Endodermal cell (in vitro differentiated cells): ENCODE measurements around the gene TMEM121. TPM values are rescaled to one million over a fixed set of nuclear protein-coding genes. Genes with fewer than 3 reads are reported as not detected.

ENCODE experiments used
- DNase-seq: peaks from one replicate; pipeline ENCODE4 v3.0.0-alpha.2; 2017
- H3K27ac ChIP-seq: 2 replicates; pipeline ENCODE4 v1.5.1; 2013; ENCODE audit warnings: mild to moderate bottlenecking, low read depth, low read length, moderate library complexity
- H3K27me3 ChIP-seq: 2 replicates; pipeline ENCODE4 v1.6.1; 2013; ENCODE audit warnings: mild to moderate bottlenecking, low read length, moderate library complexity; ENCODE audit not compliant: insufficient read depth, control insufficient read depth, poor library complexity, severe bottlenecking
- H3K36me3 ChIP-seq: 2 replicates; pipeline ENCODE4 v1.7.0; 2013; ENCODE audit warnings: mild to moderate bottlenecking, low read length, moderate library complexity; ENCODE audit not compliant: control insufficient read depth, insufficient read depth
- H3K4me1 ChIP-seq: one replicate; pipeline ENCODE4 v1.7.0; 2013; ENCODE audit warnings: low read length; ENCODE audit not compliant: control insufficient read depth, insufficient read depth
- H3K4me3 ChIP-seq: 2 replicates; pipeline ENCODE4 v1.5.1; 2013; ENCODE audit warnings: mild to moderate bottlenecking, low read length, moderate library complexity
- H3K9ac ChIP-seq: 2 replicates; pipeline ENCODE4 v1.6.1; 2013; ENCODE audit warnings: mild to moderate bottlenecking, low read length, moderate library complexity; ENCODE audit not compliant: poor library complexity, severe bottlenecking; ENCODE audit errors: extremely low read depth
- H3K9me3 ChIP-seq: 2 replicates; pipeline ENCODE4 v1.6.1; 2013; ENCODE audit warnings: mild to moderate bottlenecking, low read length, moderate library complexity; ENCODE audit not compliant: control insufficient read depth
- H3K27ac Mint-ChIP-seq: 2 replicates; pipeline ENCODE4 v1.8.0; 2020; ENCODE audit warnings: mixed read lengths
- H3K27me3 Mint-ChIP-seq: 2 replicates; pipeline ENCODE4 v1.8.0; 2021; ENCODE audit warnings: mild to moderate bottlenecking, mixed read lengths; ENCODE audit not compliant: insufficient read depth
- H3K36me3 Mint-ChIP-seq: 2 replicates; pipeline ENCODE4 v1.8.0; 2020; ENCODE audit warnings: low read depth, mixed read lengths
- H3K4me1 Mint-ChIP-seq: 2 replicates; pipeline ENCODE4 v1.8.0; 2020; ENCODE audit warnings: mixed read lengths
- H3K4me3 Mint-ChIP-seq: 2 replicates; pipeline ENCODE4 v1.8.0; 2020; ENCODE audit warnings: mild to moderate bottlenecking, moderate library complexity, mixed read lengths
- H3K9me3 Mint-ChIP-seq: 2 replicates; pipeline ENCODE4 v1.8.0; 2020; ENCODE audit warnings: mild to moderate bottlenecking, mixed read lengths
- WGBS, 2 experiments: methylation state at CpG; one replicate each; pipeline versions ENCODE4 v1.1.5 to v1.1.7; 2013; ENCODE audit warnings: missing lambda C conversion rate in 2 of 2, mixed read lengths in 1 of 2; ENCODE audit not compliant: insufficient coverage in 1 of 2, insufficient read length in 1 of 2; 5-methylcytosine and 5-hydroxymethylcytosine counted together
- total RNA-seq, 2 donors: library from RNA; stranded (reverse); fragmentation: NEBNext Ultra II Directional in 1 of 2; extraction: Animal tissue kit (Norgen Biotek cat#: 25700) in 1 of 2; gene quantifications; 2 replicates in 1 of 2; 3 replicates in 1 of 2; pipeline ENCODE4 v1.2.1, GENCODE V29; 2021
- TF ChIP-seq, protein P1 (sequence below): fragments of 200-600 bp; sonication (generic); conservative IDR thresholded peaks from 2 replicates; pipeline ENCODE4 v1.5.0; 2021; ENCODE audit warnings: antibody characterized with exemption, mild to moderate bottlenecking

Gene TMEM121
- total RNA-seq, 2 donors from 2014 or later: 0.29 to 1.5 TPM

DNA sequence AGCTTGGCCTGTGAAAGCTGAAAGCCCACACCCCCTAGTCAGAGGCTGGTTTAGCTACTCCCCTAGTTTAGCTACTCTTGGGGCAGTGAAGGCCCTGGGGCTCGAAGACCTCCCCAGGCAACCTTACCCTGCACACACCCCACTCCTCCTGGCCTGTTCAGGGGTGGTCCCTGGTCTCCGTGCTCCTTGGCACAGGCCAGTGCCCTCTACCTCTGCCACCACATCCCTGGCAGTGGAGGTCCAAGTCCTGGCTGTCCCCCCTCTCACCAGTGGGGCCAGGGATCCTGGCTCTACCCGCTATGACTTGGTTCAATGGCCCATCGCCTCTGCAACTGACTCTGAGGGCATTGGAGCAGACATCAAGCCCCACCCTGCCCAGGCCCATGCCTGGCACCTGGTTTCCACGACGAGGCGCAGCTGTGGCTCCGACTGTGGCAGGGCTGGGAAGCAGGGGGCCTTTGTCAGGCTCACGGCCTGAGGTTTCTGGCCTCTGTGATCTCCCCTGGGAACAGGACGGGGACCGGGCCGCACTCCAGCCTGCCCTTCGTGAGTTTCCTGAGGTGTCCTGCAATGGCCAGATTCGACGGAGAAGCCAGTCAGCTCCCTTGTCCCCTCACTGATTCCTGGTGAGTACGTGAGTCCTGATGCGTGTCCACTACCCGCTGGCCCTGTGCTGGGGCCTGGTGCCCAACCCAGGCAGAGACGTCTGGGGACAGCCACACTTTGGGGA is 5.7 kb downstream of the TMEM121 start:
- Histone ChIP-seq H3K36me3 (no peaks in the 10 kb centered on the region), H3K4me3 (no peak overlapping the region), H3K9ac (no peak overlapping the region), H3K9me3 (no peaks in the 10 kb centered on the region), H3K27ac (no peak overlapping the region), H3K27me3 (peaks cover 16% of the 10 kb centered on the region), H3K4me1 (no peaks in the 10 kb centered on the region)
- H3K36me3 Mint-ChIP-seq: no peaks in the 10 kb centered on the region
- H3K4me1 Mint-ChIP-seq: no peaks in the 10 kb centered on the region
- peaks cover 39% of the 10 kb centered on the region for H3K9me3 Mint-ChIP-seq
- peaks cover 28% of the 10 kb centered on the region for H3K27me3 Mint-ChIP-seq
- no peak overlapping the region for H3K4me3 Mint-ChIP-seq
- WGBS, 2 experiments: 83 to 89% methylated on average over 8 to 19 of the region's 19 CpGs
- TF ChIP-seq, protein P1, sequence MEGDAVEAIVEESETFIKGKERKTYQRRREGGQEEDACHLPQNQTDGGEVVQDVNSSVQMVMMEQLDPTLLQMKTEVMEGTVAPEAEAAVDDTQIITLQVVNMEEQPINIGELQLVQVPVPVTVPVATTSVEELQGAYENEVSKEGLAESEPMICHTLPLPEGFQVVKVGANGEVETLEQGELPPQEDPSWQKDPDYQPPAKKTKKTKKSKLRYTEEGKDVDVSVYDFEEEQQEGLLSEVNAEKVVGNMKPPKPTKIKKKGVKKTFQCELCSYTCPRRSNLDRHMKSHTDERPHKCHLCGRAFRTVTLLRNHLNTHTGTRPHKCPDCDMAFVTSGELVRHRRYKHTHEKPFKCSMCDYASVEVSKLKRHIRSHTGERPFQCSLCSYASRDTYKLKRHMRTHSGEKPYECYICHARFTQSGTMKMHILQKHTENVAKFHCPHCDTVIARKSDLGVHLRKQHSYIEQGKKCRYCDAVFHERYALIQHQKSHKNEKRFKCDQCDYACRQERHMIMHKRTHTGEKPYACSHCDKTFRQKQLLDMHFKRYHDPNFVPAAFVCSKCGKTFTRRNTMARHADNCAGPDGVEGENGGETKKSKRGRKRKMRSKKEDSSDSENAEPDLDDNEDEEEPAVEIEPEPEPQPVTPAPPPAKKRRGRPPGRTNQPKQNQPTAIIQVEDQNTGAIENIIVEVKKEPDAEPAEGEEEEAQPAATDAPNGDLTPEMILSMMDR: no peak
- H3K27ac Mint-ChIP-seq: no peak overlapping the region
- DNase-seq: no peak

DNA sequence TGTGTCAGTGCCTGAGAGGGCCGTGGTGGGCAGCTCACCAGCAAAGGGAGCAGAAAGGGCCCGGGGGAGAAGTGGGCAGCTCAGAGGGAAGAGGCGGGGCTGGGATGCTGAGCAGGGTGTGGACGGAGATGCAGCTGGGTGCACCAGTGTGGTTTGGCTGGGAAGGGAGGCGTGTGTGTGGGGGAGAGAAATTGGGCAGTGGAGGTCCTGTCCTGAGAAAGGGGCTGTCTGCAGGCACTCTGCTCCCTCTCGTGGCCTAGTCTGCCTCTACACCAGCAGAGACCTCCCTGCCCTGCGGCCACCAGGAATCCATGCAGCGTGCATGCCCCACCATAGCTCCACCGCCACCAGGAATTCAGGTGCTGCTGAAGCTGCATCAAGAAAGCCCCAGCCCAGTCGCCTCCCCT is 6.4 kb downstream of the TMEM121 start:
- DNase-seq: peak; percentile 77
- no peak overlapping the region for H3K27ac Mint-ChIP-seq
- H3K9ac ChIP-seq: no peak overlapping the region
- no peak overlapping the region for H3K27ac ChIP-seq
- H3K36me3 Mint-ChIP-seq: no peaks in the 10 kb centered on the region
- peaks cover 9% of the 10 kb centered on the region for H3K27me3 ChIP-seq
- no peaks in the 10 kb centered on the region for H3K4me1 Mint-ChIP-seq
- TF ChIP-seq, protein P1: peak; percentile 45
- no peak overlapping the region for H3K4me3 Mint-ChIP-seq
- no peaks in the 10 kb centered on the region for H3K36me3 ChIP-seq
- H3K4me1 ChIP-seq: no peaks in the 10 kb centered on the region
- WGBS, 2 experiments: 57 to 61% methylated on average over 7 to 9 of the region's 10 CpGs
- peaks cover 25% of the 10 kb centered on the region for H3K27me3 Mint-ChIP-seq
- no peaks in the 10 kb centered on the region for H3K9me3 ChIP-seq
- peaks cover 42% of the 10 kb centered on the region for H3K9me3 Mint-ChIP-seq
- no peak overlapping the region for H3K4me3 ChIP-seq

DNA sequence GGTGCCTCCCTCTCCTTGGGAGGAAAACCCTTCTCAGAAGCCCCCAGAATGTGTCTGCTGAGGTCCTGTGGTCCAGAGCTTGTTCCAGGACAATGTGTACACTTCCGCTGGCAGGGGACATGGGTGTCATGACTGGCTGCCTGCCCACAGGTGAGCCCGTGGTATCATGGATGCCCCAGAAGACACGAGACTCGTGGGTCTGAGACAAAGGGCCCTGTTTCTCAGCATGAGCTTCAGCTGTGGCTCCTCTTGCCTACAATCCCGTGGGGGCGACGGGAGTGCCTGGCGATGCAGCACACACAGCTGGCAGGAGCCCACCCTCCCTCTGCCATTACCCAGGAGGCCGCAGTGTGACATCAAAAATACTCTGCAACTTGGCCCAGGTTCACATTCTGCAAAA is 7.0 kb downstream of the TMEM121 start:
- Mint-ChIP-seq H3K4me3 (no peak overlapping the region), H3K9me3 (peaks cover 45% of the 10 kb centered on the region), H3K27me3 (peaks cover 21% of the 10 kb centered on the region), H3K36me3 (no peaks in the 10 kb centered on the region), H3K4me1 (no peaks in the 10 kb centered on the region), H3K27ac (no peak overlapping the region)
- TF ChIP-seq, protein P1: no peak
- WGBS, 2 experiments: 68 to 75% methylated on average over 8 to 9 of the region's 9 CpGs
- Histone ChIP-seq H3K27me3 (peaks cover 4% of the 10 kb centered on the region), H3K27ac (no peak overlapping the region), H3K4me1 (no peaks in the 10 kb centered on the region), H3K9me3 (no peaks in the 10 kb centered on the region), H3K36me3 (no peaks in the 10 kb centered on the region), H3K9ac (no peak overlapping the region), H3K4me3 (no peak overlapping the region)
- no peak for DNase-seq
